Measurements from ENCODE around the gene BNIP5. TPM values are rescaled to one million over a fixed set of nuclear protein-coding genes. Genes with fewer than 3 reads are reported as not detected.
"Not testable (repeated sequence)": the region's sequence is repeated elsewhere in the genome, so short reads cannot be mapped to it uniquely, and the experiment has no call there.

BNIP5 gene
- total RNA-seq, 4 donors from 2014 or later: not detected

- DNase-seq: no peak
- H3K36me3 ChIP-seq: no peaks in the 10 kb centered on the region
- H3K27ac ChIP-seq: no peak overlapping the region
- no peak overlapping the region for H3K4me3 ChIP-seq
- no peaks in the 10 kb centered on the region for H3K9me3 ChIP-seq
- H3K27me3 ChIP-seq: no peaks in the 10 kb centered on the region
- H3K4me1 ChIP-seq: no peaks in the 10 kb centered on the region
- intact Hi-C loops (cut with DNase I; ENCODE audit: low total_unique reads): no loop called here
- TF ChIP-seq CTCF (IDR thresholded peaks at IDR 0.05): no peak
- TF ChIP-seq POLR2A (IDR thresholded peaks at IDR 0.05): no peak
These were observed 32.5 kb upstream of the BNIP5 start for GRCh38 chr6:36368921-36369865.

GRCh38 chr6:36368421-36368820 lies 31.7 kb upstream of the BNIP5 start:
- intact Hi-C loops (cut with DNase I; ENCODE audit: low total_unique reads): no loop called here
- no peak for DNase-seq
- Histone ChIP-seq H3K36me3 (no peaks in the 10 kb centered on the region), H3K4me3 (no peak overlapping the region), H3K4me1 (no peaks in the 10 kb centered on the region), H3K9me3 (no peaks in the 10 kb centered on the region), H3K27me3 (no peaks in the 10 kb centered on the region), H3K27ac (no peak overlapping the region)
- TF ChIP-seq POLR2A (IDR thresholded peaks at IDR 0.05) (no peak), CTCF (IDR thresholded peaks at IDR 0.05) (no peak)

- Histone ChIP-seq H3K4me3 (no peak overlapping the region), H3K36me3 (no peaks in the 10 kb centered on the region), H3K4me1 (no peaks in the 10 kb centered on the region), H3K9me3 (no peaks in the 10 kb centered on the region), H3K27ac (no peak overlapping the region), H3K27me3 (no peaks in the 10 kb centered on the region)
- TF ChIP-seq POLR2A (IDR thresholded peaks at IDR 0.05): no peak
- no peak for TF ChIP-seq CTCF (IDR thresholded peaks at IDR 0.05)
- DNase-seq: no peak
- intact Hi-C loops (cut with DNase I; ENCODE audit: low total_unique reads): no loop called here
These were observed 31.1 kb upstream of the BNIP5 start for GRCh38 chr6:36367743-36368142.

- no peak overlapping the region for H3K27ac ChIP-seq
- no peaks in the 10 kb centered on the region for H3K36me3 ChIP-seq
- intact Hi-C loops (cut with DNase I; ENCODE audit: low total_unique reads): no loop called here
- no peak for TF ChIP-seq POLR2A (IDR thresholded peaks at IDR 0.05)
- TF ChIP-seq CTCF (IDR thresholded peaks at IDR 0.05): no peak
- no peaks in the 10 kb centered on the region for H3K27me3 ChIP-seq
- no peaks in the 10 kb centered on the region for H3K4me1 ChIP-seq
- H3K4me3 ChIP-seq: no peak overlapping the region
- DNase-seq: no peak
- no peaks in the 10 kb centered on the region for H3K9me3 ChIP-seq
These were observed 28.2 kb upstream of the BNIP5 start for GRCh38 chr6:36364669-36365479.

GRCh38 chr6:36364061-36364635 lies 27.5 kb upstream of the BNIP5 start:
- H3K27me3 ChIP-seq; H3K4me1 ChIP-seq; H3K27ac ChIP-seq; H3K4me3 ChIP-seq; intact Hi-C loops (cut with DNase I; ENCODE audit: low total_unique reads); DNase-seq; H3K36me3 ChIP-seq; H3K9me3 ChIP-seq: not testable (repeated sequence)

GRCh38 chr6:36363371-36363752 lies 26.7 kb upstream of the BNIP5 start:
- H3K27me3 ChIP-seq; intact Hi-C loops (cut with DNase I; ENCODE audit: low total_unique reads); H3K4me1 ChIP-seq; DNase-seq; H3K9me3 ChIP-seq; H3K36me3 ChIP-seq; H3K4me3 ChIP-seq; H3K27ac ChIP-seq: not testable (repeated sequence)
